Glutamatergic neuron (in vitro differentiated cells): ENCODE measurements around the gene GSDME. TPM values are rescaled to one million over a fixed set of nuclear protein-coding genes. Genes with fewer than 3 reads are reported as not detected.

Source experiments
- DNase-seq: peaks from one replicate; pipeline ENCODE4 v3.0.0; 2022
- H3K27ac Mint-ChIP-seq: one replicate; pipeline ENCODE4 v1.8.0; 2020; ENCODE audit warnings: mild to moderate bottlenecking, mixed read lengths, inconsistent platforms; ENCODE audit not compliant: unreplicated experiment
- H3K27me3 Mint-ChIP-seq: one replicate; pipeline ENCODE4 v1.8.0; 2020; ENCODE audit warnings: mild to moderate bottlenecking, moderate library complexity, mixed read lengths, inconsistent platforms; ENCODE audit not compliant: unreplicated experiment
- H3K36me3 Mint-ChIP-seq: one replicate; pipeline ENCODE4 v1.8.0; 2020; ENCODE audit warnings: mild to moderate bottlenecking, mixed read lengths, inconsistent platforms; ENCODE audit not compliant: unreplicated experiment
- H3K4me1 Mint-ChIP-seq: one replicate; pipeline ENCODE4 v1.8.0; 2020; ENCODE audit warnings: mild to moderate bottlenecking, low read depth, mixed read lengths, inconsistent platforms; ENCODE audit not compliant: unreplicated experiment
- H3K4me3 Mint-ChIP-seq: one replicate; pipeline ENCODE4 v1.8.0; 2020; ENCODE audit warnings: mild to moderate bottlenecking, mixed read lengths, inconsistent platforms; ENCODE audit not compliant: unreplicated experiment
- H3K9me3 Mint-ChIP-seq: one replicate; pipeline ENCODE4 v1.8.0; 2020; ENCODE audit warnings: mild to moderate bottlenecking, moderate library complexity, mixed read lengths, inconsistent platforms; ENCODE audit not compliant: unreplicated experiment
- CTCF ChIP-seq: fragments of 200-600 bp; sonication (generic); IDR thresholded peaks from one replicate; pipeline ENCODE4 v1.5.0; 2021; ENCODE audit not compliant: partially characterized antibody, unreplicated experiment
- total RNA-seq: library from RNA; stranded (reverse); fragmentation: NEBNext Ultra II Directional; extraction: Animal tissue kit (Norgen Biotek cat#: 25700); gene quantifications from one replicate; pipeline ENCODE4 v1.2.1, GENCODE V29; 2021; ENCODE audit not compliant: unreplicated experiment

The GSDME gene
- total RNA-seq, 1 donor from 2014 or later = 12.7 TPM

GRCh38 chr7:24705461-24705954, 51.8 kb downstream of the GSDME start:
- peak overlapping the region; percentile 28 for H3K27ac Mint-ChIP-seq
- DNase-seq = no peak
- no peaks in the 10 kb centered on the region for H3K36me3 Mint-ChIP-seq
- peaks cover 7% of the 10 kb centered on the region for H3K9me3 Mint-ChIP-seq
- peaks cover 48% of the 10 kb centered on the region for H3K4me1 Mint-ChIP-seq
- peaks cover 7% of the 10 kb centered on the region for H3K27me3 Mint-ChIP-seq
- TF ChIP-seq CTCF = no peak
- H3K4me3 Mint-ChIP-seq = peak overlapping the region; percentile 28

- Mint-ChIP-seq H3K36me3 (no peaks in the 10 kb centered on the region), H3K4me1 (peaks cover 54% of the 10 kb centered on the region), H3K9me3 (peaks cover 7% of the 10 kb centered on the region), H3K27me3 (peaks cover 7% of the 10 kb centered on the region), H3K4me3 (no peak overlapping the region), H3K27ac (peak overlapping the region; percentile 11)
- TF ChIP-seq CTCF = no peak
- no peak for DNase-seq
Measured at GRCh38 chr7:24704311-24704710, 53.0 kb downstream of the GSDME start.

- Mint-ChIP-seq H3K4me1 (peaks cover 63% of the 10 kb centered on the region), H3K36me3 (no peaks in the 10 kb centered on the region), H3K27me3 (peaks cover 7% of the 10 kb centered on the region), H3K27ac (peak overlapping the region; percentile 81), H3K4me3 (peak overlapping the region; percentile 43), H3K9me3 (peaks cover 7% of the 10 kb centered on the region)
- no peak for TF ChIP-seq CTCF
- DNase-seq = no peak
Measured at GRCh38 chr7:24703296-24703695, 54.0 kb downstream of the GSDME start.

GRCh38 chr7:24702755-24703154, 54.5 kb downstream of the GSDME start:
- Mint-ChIP-seq H3K27me3 (peaks cover 7% of the 10 kb centered on the region), H3K27ac (peak overlapping the region; percentile 81), H3K36me3 (no peaks in the 10 kb centered on the region), H3K9me3 (peaks cover 7% of the 10 kb centered on the region), H3K4me3 (peak overlapping the region; percentile 43), H3K4me1 (peaks cover 68% of the 10 kb centered on the region)
- no peak for DNase-seq
- no peak for TF ChIP-seq CTCF

GRCh38 chr7:24701261-24702235, 55.7 kb downstream of the GSDME start:
- TF ChIP-seq CTCF = no peak
- no peak for DNase-seq
- Mint-ChIP-seq H3K4me1 (peaks cover 62% of the 10 kb centered on the region), H3K27me3 (peaks cover 7% of the 10 kb centered on the region), H3K36me3 (no peaks in the 10 kb centered on the region), H3K9me3 (peaks cover 7% of the 10 kb centered on the region), H3K27ac (peak overlapping the region; percentile 14), H3K4me3 (no peak overlapping the region)
